HepG2 (cell line): ENCODE measurements around the gene GFRA4. TPM values are rescaled to one million over a fixed set of nuclear protein-coding genes. Genes with fewer than 3 reads are reported as not detected.

ENCODE experiments used
- ATAC-seq: fragments of 200-7000 bp; cut with Tn5 transposase; 3 replicates; pipeline ENCODE4 v1.9.1; 2020; ENCODE audit warnings: mild to moderate bottlenecking, moderate library complexity
- BruUV-seq: library from RNA; stranded (reverse); fragments of 400-500 nt; replicated peaks from 2 replicates; lab custom pipeline; 2021; lab: Mats Ljungman, UMichigan
- CTCF ChIA-PET: fragments of 300-600 bp; formaldehyde crosslinking; extraction: SDS; loops from one replicate; lab custom pipeline; 2021; ENCODE audit warnings: low total read pairs, inconsistent platforms, low intra/inter-chr PET ratio; lab: Yijun Ruan, JAX
- POLR2A ChIA-PET: fragments of 350-600 bp; sonication (Branson Sonifier 250); formaldehyde crosslinking; loops from one replicate; lab custom pipeline; 2020; ENCODE audit warnings: antibody characterized with exemption, inconsistent platforms; lab: Yijun Ruan, JAX
- DNase-seq: peaks from one replicate; pipeline ENCODE4 v3.0.0-alpha.2; 2015; ENCODE audit warnings: low spot score
- FAIRE-seq: peaks from 3 replicates; lab custom pipeline; 2011; peaks lifted over from hg19 to GRCh38; lab: Jason Lieb, UNC
- H2AFZ ChIP-seq: one replicate; pipeline ENCODE4 v1.6.1; 2011; ENCODE audit warnings: low read length, inconsistent platforms
- H3K27ac ChIP-seq: fragments of 300-600 bp; 3 replicates; pipeline ENCODE4 v1.8.0; 2011; ENCODE audit warnings: mixed run types, mild to moderate bottlenecking, mixed read lengths, low read length, inconsistent platforms; ENCODE audit not compliant: insufficient read depth; ENCODE audit errors: extremely low read length
- H3K27me3 ChIP-seq, 2 experiments: fragments of 200-600 bp in 1 of 2; 2 replicates in 1 of 2; 3 replicates in 1 of 2; pipeline versions ENCODE4 v1.6.0 to v1.8.0; 2011; ENCODE audit warnings: low read length in 2 of 2, mild to moderate bottlenecking in 2 of 2, moderate library complexity in 2 of 2, inconsistent platforms in 1 of 2; ENCODE audit not compliant: insufficient read depth in 2 of 2, control insufficient read depth in 1 of 2
- H3K36me3 ChIP-seq, 2 experiments: fragments of 200-600 bp in 1 of 2; replicated peaks in 1 of 2; 2 replicates in 1 of 2; 3 replicates in 1 of 2; pipeline versions ENCODE4 v1.5.1 to v1.8.0; 2011; ENCODE audit warnings: low read length in 2 of 2, inconsistent platforms in 1 of 2; ENCODE audit not compliant: insufficient read depth in 2 of 2, control insufficient read depth in 1 of 2
- H3K4me1 ChIP-seq: 2 replicates; pipeline ENCODE4 v1.5.1; 2012; ENCODE audit warnings: low read length, inconsistent platforms; ENCODE audit not compliant: insufficient read depth
- H3K4me2 ChIP-seq: 2 replicates; pipeline ENCODE4 v1.6.0; 2011; ENCODE audit warnings: low read depth, low read length, inconsistent platforms
- H3K4me3 ChIP-seq, 3 experiments: fragments of 200-600 bp in 1 of 3; sonication (generic), shearing (Covaris generic) in 1 of 3; replicated peaks in 1 of 3; 2 replicates each; pipeline ENCODE4 v1.5.1; 2011 to 2016; ENCODE audit warnings: low read length in 3 of 3, inconsistent platforms in 2 of 3, low read depth in 2 of 3, mild to moderate bottlenecking in 2 of 3, control low read depth in 1 of 3, mixed read lengths in 1 of 3; ENCODE audit not compliant: insufficient read depth in 1 of 3
- H3K79me2 ChIP-seq: one replicate; pipeline ENCODE4 v1.6.1; 2011; ENCODE audit warnings: low read length, inconsistent platforms; ENCODE audit not compliant: insufficient read depth
- H3K9ac ChIP-seq: 2 replicates; pipeline ENCODE4 v1.6.0; 2011; ENCODE audit warnings: mild to moderate bottlenecking, low read depth, low read length, inconsistent platforms; ENCODE audit not compliant: insufficient read depth
- H3K9me3 ChIP-seq: 2 replicates; pipeline ENCODE4 v1.5.1; 2012; ENCODE audit warnings: mild to moderate bottlenecking, low read length
- H4K20me1 ChIP-seq: 2 replicates; pipeline ENCODE4 v1.6.0; 2011; ENCODE audit warnings: inconsistent platforms, mild to moderate bottlenecking, low read length, moderate library complexity; ENCODE audit not compliant: insufficient read depth
- AGO2 ChIP-seq: fragments of 200-400 bp; formaldehyde crosslinking; optimal IDR thresholded peaks from 2 replicates; pipeline ENCODE3; 2017; ENCODE audit warnings: mild to moderate bottlenecking, low read depth, low read length, moderate library complexity
- ZNF280B ChIP-seq: sonication (generic); formaldehyde crosslinking; IDR thresholded peaks from 2 replicates; pipeline ENCODE4 v1.5.0; 2020; ENCODE audit warnings: missing genetic modification reagents, mild to moderate bottlenecking, borderline replicate concordance
- ZNF451 ChIP-seq: sonication (generic); formaldehyde crosslinking; IDR thresholded peaks from 2 replicates; pipeline ENCODE4 v1.5.0; 2020; ENCODE audit warnings: mild to moderate bottlenecking, missing genetic modification reagents
- ZNF768 ChIP-seq: sonication (generic); formaldehyde crosslinking; IDR thresholded peaks from 2 replicates; pipeline ENCODE4 v1.4.0; 2020; ENCODE audit warnings: missing genetic modification reagents
- WGBS: methylation state at CpG from one replicate; pipeline ENCODE4 v1.1.6; 2017; ENCODE audit warnings: low lambda C conversion rate; 5-methylcytosine and 5-hydroxymethylcytosine counted together
- in situ Hi-C: cut with HindIII; loops from 2 replicates; pipeline ENCODE4 v1.10.0; 2017; ENCODE audit warnings: low pct_unique_long_range_greater_than_20kb; ENCODE audit not compliant: extremely low pct_ligation_motif_present
- intact Hi-C: fragments of 100-400 bp; cut with micrococcal nuclease; formaldehyde crosslinking; loops from one replicate; pipeline ENCODE4 v1.10.0; 2022; ENCODE audit not compliant: unreplicated experiment
- polyA plus RNA-seq, 8 experiments: library from polyadenylated mRNA; depleted of rRNA in 3 of 8; stranded (reverse) in 7 of 8; unstranded in 1 of 8; fragments of >200 nt; fragmentation: Illumina TruSeq in 4 of 8; extraction: Trizol in 4 of 8; gene quantifications; 2 replicates each; pipeline versions ENCODE4 v1.2.1 to v1.2.3, GENCODE V29; 2011 to 2016; ENCODE audit warnings: low read depth in 4 of 8, missing spikeins in 1 of 8, mixed read lengths in 1 of 8; ENCODE audit not compliant: insufficient read depth in 1 of 8
- total RNA-seq, 5 experiments: library from RNA; depleted of rRNA; stranded (reverse); fragments of >200 nt; fragmentation: Illumina TruSeq; extraction: Trizol; gene quantifications; 2 replicates each; pipeline ENCODE4 v1.2.3, GENCODE V29; 2016; ENCODE audit warnings: low read depth in 1 of 5
- TF ChIP-seq, protein P1 (sequence below): sonication (generic); formaldehyde crosslinking; IDR thresholded peaks from 2 replicates; pipeline ENCODE4 v1.8.1; 2023; ENCODE audit warnings: missing genetic modification reagents, inconsistent platforms, borderline replicate concordance

GFRA4 gene
- total and polyA plus RNA-seq, 2 of the 13 experiments (the other 11 are each of a cell fraction or from before 2014, with no cell fraction given): not detected

DNA sequence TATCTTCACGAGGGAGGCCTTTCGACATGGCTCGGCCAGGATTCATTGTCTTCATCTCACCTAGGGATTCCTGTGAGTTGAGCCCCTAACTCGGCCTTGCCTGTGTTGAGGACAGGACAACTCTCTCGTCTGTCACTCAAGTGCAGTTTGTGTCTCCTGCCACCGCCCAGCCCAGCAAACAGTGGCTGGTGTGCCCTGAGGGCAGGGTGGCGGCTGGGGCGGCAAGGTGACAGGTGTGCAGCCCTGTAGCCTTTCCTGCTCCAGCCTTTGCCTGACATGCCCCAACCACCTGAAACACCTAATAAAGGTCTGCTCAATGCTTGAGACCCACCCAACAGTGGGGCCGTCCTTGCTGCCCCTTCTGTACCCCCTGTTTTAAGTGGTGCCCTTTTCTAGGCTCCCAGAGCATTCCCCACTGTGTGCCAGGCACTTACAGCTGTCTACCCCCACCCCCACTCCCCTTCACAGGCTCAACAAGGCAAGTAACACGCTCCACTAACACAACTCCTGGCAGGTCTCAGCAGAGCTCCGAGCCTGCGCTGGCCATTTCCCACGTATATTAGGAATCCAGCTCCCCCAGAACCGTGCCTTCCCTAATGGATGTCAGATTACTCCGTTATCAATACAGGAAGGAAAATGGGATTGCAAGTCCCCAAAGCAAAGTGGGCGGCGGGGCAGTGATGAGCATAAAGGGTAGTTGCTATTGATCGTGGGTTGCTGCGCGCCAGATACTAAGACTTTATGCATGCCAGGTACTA lies 17.7 kb downstream of the GFRA4 start:
- Histone ChIP-seq H3K79me2 (no peaks in the 10 kb centered on the region), H3K9me3 (no peaks in the 10 kb centered on the region), H4K20me1 (no peaks in the 10 kb centered on the region), H3K27ac (no peak overlapping the region), H3K4me1 (no peaks in the 10 kb centered on the region), H3K9ac (no peak overlapping the region), H2AFZ (no peak overlapping the region), H3K36me3 (peaks cover 17 to 53% of the 10 kb centered on the region in 2 experiments), H3K27me3 (no peaks in the 10 kb centered on the region), H3K4me2 (no peak overlapping the region), H3K4me3 (no peak overlapping the region)
- WGBS: 98% methylated on average over 20 of the region's 20 CpGs
- intact Hi-C loops: no loop called here
- TF ChIP-seq ZNF280B (CRISPR knock-in tag) (0 out of 2 replicates have a peak, but pooled peaks have one; percentile 39), ZNF768 (CRISPR knock-in tag) (0 out of 2 replicates have a peak, but pooled peaks have one; percentile 28), ZNF451 (0 out of 2 replicates have a peak, but pooled peaks have one; percentile 42), AGO2 (peak; percentile 22)
- TF ChIP-seq, protein P1, sequence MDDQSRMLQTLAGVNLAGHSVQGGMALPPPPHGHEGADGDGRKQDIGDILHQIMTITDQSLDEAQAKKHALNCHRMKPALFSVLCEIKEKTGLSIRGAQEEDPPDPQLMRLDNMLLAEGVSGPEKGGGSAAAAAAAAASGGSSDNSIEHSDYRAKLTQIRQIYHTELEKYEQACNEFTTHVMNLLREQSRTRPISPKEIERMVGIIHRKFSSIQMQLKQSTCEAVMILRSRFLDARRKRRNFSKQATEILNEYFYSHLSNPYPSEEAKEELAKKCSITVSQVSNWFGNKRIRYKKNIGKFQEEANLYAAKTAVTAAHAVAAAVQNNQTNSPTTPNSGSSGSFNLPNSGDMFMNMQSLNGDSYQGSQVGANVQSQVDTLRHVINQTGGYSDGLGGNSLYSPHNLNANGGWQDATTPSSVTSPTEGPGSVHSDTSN (CRISPR knock-in tag): no peak
- ATAC-seq: no peak
- POLR2A ChIA-PET: no interaction called here
- FAIRE-seq: no peak
- no TSS peak for BruUV-seq
- in situ Hi-C loops: no loop called here
- DNase-seq: no peak
- CTCF ChIA-PET: no interaction called here
